OCI-LY7 (cell line): Measurements from ENCODE around the gene CARS1. TPM values are rescaled to one million over a fixed set of nuclear protein-coding genes. Genes with fewer than 3 reads are reported as not detected.

Experiments
- BruUV-seq: library from RNA; stranded (reverse); fragments of 400-500 nt; replicated peaks from 2 replicates; lab custom pipeline; 2021; lab: Mats Ljungman, UMichigan
- CTCF ChIA-PET: fragments of 300-600 bp; sonication (Branson Sonifier 250); formaldehyde crosslinking; loops from one replicate; lab custom pipeline; 2022; ENCODE audit warnings: antibody characterized with exemption; ENCODE audit not compliant: unreplicated experiment; lab: Charles Lee
- POLR2A ChIA-PET: fragments of 300-600 bp; sonication (Branson Sonifier 250); formaldehyde crosslinking; loops from one replicate; lab custom pipeline; 2022; ENCODE audit warnings: antibody characterized with exemption; lab: Charles Lee
- DNase-seq: peaks from one replicate; pipeline ENCODE4 v3.0.0-alpha.2; 2015; ENCODE audit warnings: low spot score
- H2AFZ ChIP-seq: fragments of 200-600 bp; sonication (generic), shearing (Covaris generic); 2 replicates; pipeline ENCODE4 v1.6.1; 2014; ENCODE audit warnings: mild to moderate bottlenecking, antibody characterized with exemption, low read length, moderate library complexity
- H3K27ac ChIP-seq: fragments of 200-600 bp; sonication (generic); 2 replicates; pipeline ENCODE4 v1.5.1; 2014; ENCODE audit warnings: mixed run types, low read depth, mild to moderate bottlenecking, moderate library complexity, low read length, inconsistent platforms; ENCODE audit not compliant: poor library complexity, severe bottlenecking
- H3K36me3 ChIP-seq: fragments of 200-600 bp; sonication (generic); 2 replicates; pipeline ENCODE4 v1.6.1; 2014; ENCODE audit warnings: mild to moderate bottlenecking, antibody characterized with exemption, low read length, moderate library complexity, mixed read lengths; ENCODE audit not compliant: insufficient read depth
- H3K4me1 ChIP-seq: fragments of 200-600 bp; sonication (generic); 2 replicates; pipeline ENCODE4 v1.5.1; 2014; ENCODE audit warnings: mild to moderate bottlenecking, low read length; ENCODE audit not compliant: insufficient read depth, poor library complexity, severe bottlenecking
- H3K4me2 ChIP-seq: fragments of 200-600 bp; sonication (generic); 2 replicates; pipeline ENCODE4 v1.6.1; 2014; ENCODE audit warnings: mild to moderate bottlenecking, low read length
- H3K4me3 ChIP-seq: fragments of 200-600 bp; sonication (generic); 2 replicates; pipeline ENCODE4 v1.5.1; 2014; ENCODE audit warnings: mild to moderate bottlenecking, low read depth, low read length; ENCODE audit not compliant: poor library complexity, severe bottlenecking
- H3K79me2 ChIP-seq: fragments of 200-600 bp; sonication (generic); 2 replicates; pipeline ENCODE4 v1.6.1; 2016; ENCODE audit warnings: low read depth, mild to moderate bottlenecking, low read length, moderate library complexity, mixed read lengths; ENCODE audit not compliant: insufficient read depth
- H3K9me2 ChIP-seq: fragments of 200-600 bp; sonication (generic); 2 replicates; pipeline ENCODE4 v1.6.1; 2016; ENCODE audit warnings: mild to moderate bottlenecking, low read length, mixed read lengths; ENCODE audit not compliant: insufficient read depth
- H3K9me3 ChIP-seq: fragments of 200-600 bp; sonication (generic); 2 replicates; pipeline ENCODE4 v1.6.1; 2014; ENCODE audit warnings: mild to moderate bottlenecking, mixed run types, low read length, mixed read lengths
- H4K20me1 ChIP-seq: fragments of 200-600 bp; sonication (generic); 2 replicates; pipeline ENCODE4 v1.6.1; 2014; ENCODE audit warnings: mild to moderate bottlenecking, antibody characterized with exemption, low read length, moderate library complexity, mixed read lengths; ENCODE audit not compliant: insufficient read depth
- CTCF ChIP-seq: fragments of 200-600 bp; sonication (generic); conservative IDR thresholded peaks from 2 replicates; pipeline ENCODE4 v1.5.1; 2014; ENCODE audit warnings: mild to moderate bottlenecking, antibody characterized with exemption, low read length, moderate library complexity, mixed read lengths
- EZH2phosphoT487 ChIP-seq: fragments of 200-600 bp; sonication (generic); IDR thresholded peaks from 2 replicates; pipeline ENCODE4 v1.6.1; 2018; ENCODE audit warnings: low read depth, borderline replicate concordance, mild to moderate bottlenecking, mixed run types, antibody characterized with exemption, low read length, moderate library complexity, mixed read lengths
- intact Hi-C: fragments of 100-400 bp; cut with micrococcal nuclease; formaldehyde crosslinking; loops from one replicate; pipeline ENCODE4 v1.10.0; 2022; ENCODE audit not compliant: unreplicated experiment
- total RNA-seq, 2 experiments: library from RNA; depleted of rRNA in 1 of 2; stranded (reverse); fragments of >200 nt in 1 of 2; shearing (Covaris generic) in 1 of 2; gene quantifications; 2 replicates each; pipeline ENCODE4 v1.2.3, GENCODE V29; 2014 to 2022

The CARS1 gene
- total RNA-seq, 2 experiments from 2014 or later, result 58.3 to 88.8 TPM

- ChIA-PET CTCF (no interaction called here), POLR2A (no interaction called here)
- no TSS peak for BruUV-seq
- no peaks in the 10 kb centered on the region for H3K9me3 ChIP-seq
- H3K27ac ChIP-seq, result no peak overlapping the region
- H3K4me1 ChIP-seq, result no peaks in the 10 kb centered on the region
- no peaks in the 10 kb centered on the region for H3K36me3 ChIP-seq
- no peaks in the 10 kb centered on the region for H3K9me2 ChIP-seq
- H3K4me2 ChIP-seq, result no peak overlapping the region
- TF ChIP-seq EZH2phosphoT487 (no peak), CTCF (no peak)
- no peak overlapping the region for H2AFZ ChIP-seq
- DNase-seq, result no peak
- no peaks in the 10 kb centered on the region for H3K79me2 ChIP-seq
- no peaks in the 10 kb centered on the region for H4K20me1 ChIP-seq
- intact Hi-C loops, result no loop called here
- H3K4me3 ChIP-seq, result no peak overlapping the region
Measured at GRCh38 chr11:3077189-3077836, 20.1 kb upstream of the CARS1 start.

GRCh38 chr11:3074912-3075589, 17.8 kb upstream of the CARS1 start:
- H3K9me3 ChIP-seq, result no peaks in the 10 kb centered on the region
- no peak overlapping the region for H3K4me2 ChIP-seq
- H2AFZ ChIP-seq, result no peak overlapping the region
- DNase-seq, result no peak
- intact Hi-C loops, result no loop called here
- H3K79me2 ChIP-seq, result no peaks in the 10 kb centered on the region
- no peak overlapping the region for H3K4me3 ChIP-seq
- ChIA-PET CTCF (no interaction called here), POLR2A (no interaction called here)
- TF ChIP-seq CTCF, result no peak
- TF ChIP-seq EZH2phosphoT487, result no peak
- BruUV-seq, result no TSS peak
- no peaks in the 10 kb centered on the region for H3K36me3 ChIP-seq
- no peak overlapping the region for H3K27ac ChIP-seq
- H3K9me2 ChIP-seq, result no peaks in the 10 kb centered on the region
- H3K4me1 ChIP-seq, result no peaks in the 10 kb centered on the region
- H4K20me1 ChIP-seq, result no peaks in the 10 kb centered on the region

- no peaks in the 10 kb centered on the region for H3K9me2 ChIP-seq
- ChIA-PET POLR2A (interaction anchor here (0.7 kb wide), 2 partner anchors 63 to 767 kb away, joined by 5 to 6 read pairs; no protein-coding TSS in a partner anchor), CTCF (no interaction called here)
- TF ChIP-seq EZH2phosphoT487 (no peak), CTCF (no peak)
- DNase-seq, result no peak
- no peaks in the 10 kb centered on the region for H4K20me1 ChIP-seq
- no peaks in the 10 kb centered on the region for H3K4me1 ChIP-seq
- H3K9me3 ChIP-seq, result no peaks in the 10 kb centered on the region
- no TSS peak for BruUV-seq
- H3K4me3 ChIP-seq, result no peak overlapping the region
- H3K27ac ChIP-seq, result no peak overlapping the region
- no peaks in the 10 kb centered on the region for H3K36me3 ChIP-seq
- no peak overlapping the region for H3K4me2 ChIP-seq
- intact Hi-C loops, result no loop called here
- no peaks in the 10 kb centered on the region for H3K79me2 ChIP-seq
- H2AFZ ChIP-seq, result no peak overlapping the region
Measured at GRCh38 chr11:3073029-3073435, 15.8 kb upstream of the CARS1 start.
